H9 (cell line): ENCODE measurements around the gene ZFYVE28. TPM values are rescaled to one million over a fixed set of nuclear protein-coding genes. Genes with fewer than 3 reads are reported as not detected.

ENCODE experiments used
- DNase-seq: peaks from one replicate; pipeline ENCODE4 v3.0.0-alpha.2; 2017
- H2AFZ ChIP-seq: one replicate; pipeline ENCODE4 v1.6.1; 2013; ENCODE audit warnings: mild to moderate bottlenecking, low read length, control low read depth, moderate library complexity
- H2AK5ac ChIP-seq: 2 replicates; pipeline ENCODE4 v1.6.1; 2013; ENCODE audit warnings: low read length, control low read depth, mixed read lengths; ENCODE audit not compliant: insufficient read length
- H2BK120ac ChIP-seq: one replicate; pipeline ENCODE4 v1.6.1; 2013; ENCODE audit warnings: low read depth, mild to moderate bottlenecking, low read length, control low read depth, inconsistent platforms; ENCODE audit not compliant: poor library complexity, severe bottlenecking
- H2BK12ac ChIP-seq: 2 replicates; pipeline ENCODE4 v1.6.1; 2013; ENCODE audit warnings: low read length, control low read depth, mixed read lengths, low read depth; ENCODE audit not compliant: insufficient read length
- H2BK15ac ChIP-seq: 2 replicates; pipeline ENCODE4 v1.6.1; 2013; ENCODE audit warnings: low read depth, low read length, control low read depth
- H2BK20ac ChIP-seq: one replicate; pipeline ENCODE4 v1.6.1; 2013; ENCODE audit warnings: low read depth, mild to moderate bottlenecking, low read length, control low read depth, inconsistent platforms; ENCODE audit not compliant: poor library complexity, severe bottlenecking
- H2BK5ac ChIP-seq: 2 replicates; pipeline ENCODE4 v1.6.1; 2013; ENCODE audit warnings: low read length, control low read depth, mixed read lengths; ENCODE audit not compliant: insufficient read length
- H3K14ac ChIP-seq: 2 replicates; pipeline ENCODE4 v1.6.1; 2013; ENCODE audit warnings: low read length, control low read depth; ENCODE audit not compliant: insufficient read depth
- H3K18ac ChIP-seq: 2 replicates; pipeline ENCODE4 v1.6.1; 2013; ENCODE audit warnings: low read depth, mild to moderate bottlenecking, mixed read lengths, low read length, control low read depth; ENCODE audit not compliant: insufficient read length
- H3K23ac ChIP-seq: 2 replicates; pipeline ENCODE4 v1.6.1; 2013; ENCODE audit warnings: low read length, control low read depth, mixed read lengths, low read depth; ENCODE audit not compliant: insufficient read length
- H3K23me2 ChIP-seq: 2 replicates; pipeline ENCODE4 v1.6.1; 2013; ENCODE audit warnings: low read depth, mild to moderate bottlenecking, mixed read lengths, low read length, control low read depth; ENCODE audit not compliant: insufficient read length, poor library complexity, severe bottlenecking
- H3K27ac ChIP-seq: 2 replicates; pipeline ENCODE4 v1.5.1; 2013; ENCODE audit warnings: low read length, control low read depth, mixed read lengths, low read depth; ENCODE audit not compliant: insufficient read length
- H3K27me3 ChIP-seq: 2 replicates; pipeline ENCODE4 v1.6.1; 2013; ENCODE audit warnings: low read length, control low read depth, inconsistent platforms; ENCODE audit not compliant: insufficient read depth
- H3K4ac ChIP-seq: 2 replicates; pipeline ENCODE4 v1.6.1; 2013; ENCODE audit warnings: low read depth, mild to moderate bottlenecking, control low read depth, inconsistent platforms, low read length, moderate library complexity
- H3K4me1 ChIP-seq: 2 replicates; pipeline ENCODE4 v1.6.1; 2013; ENCODE audit warnings: low read length, control low read depth, inconsistent platforms; ENCODE audit not compliant: insufficient read depth
- H3K4me2 ChIP-seq: 2 replicates; pipeline ENCODE4 v1.6.1; 2013; ENCODE audit warnings: low read length, control low read depth, mixed read lengths; ENCODE audit not compliant: insufficient read length, insufficient read depth
- H3K56ac ChIP-seq: 2 replicates; pipeline ENCODE4 v1.6.1; 2013; ENCODE audit warnings: low read depth, mild to moderate bottlenecking, mixed read lengths, low read length, control low read depth; ENCODE audit not compliant: insufficient read length
- H3K79me1 ChIP-seq: 2 replicates; pipeline ENCODE4 v1.6.1; 2013; ENCODE audit warnings: low read depth, mild to moderate bottlenecking, moderate library complexity, low read length, control low read depth, inconsistent platforms; ENCODE audit not compliant: insufficient read depth, poor library complexity, severe bottlenecking
- H3K79me2 ChIP-seq: 2 replicates; pipeline ENCODE4 v1.6.1; 2013; ENCODE audit warnings: low read length, control low read depth, inconsistent platforms; ENCODE audit not compliant: insufficient read depth
- H3K9ac ChIP-seq: 2 replicates; pipeline ENCODE4 v1.6.1; 2013; ENCODE audit warnings: low read length, control low read depth, mixed read lengths; ENCODE audit not compliant: insufficient read length; ENCODE audit errors: extremely low read depth
- H3K9me3 ChIP-seq: one replicate; pipeline ENCODE4 v1.6.1; 2013; ENCODE audit warnings: low read depth, low read length, inconsistent platforms; ENCODE audit not compliant: control insufficient read depth
- H3T11ph ChIP-seq: one replicate; pipeline ENCODE4 v1.6.1; 2013; ENCODE audit warnings: mild to moderate bottlenecking, low read length, control low read depth, inconsistent platforms
- H4K20me1 ChIP-seq: one replicate; pipeline ENCODE4 v1.6.1; 2013; ENCODE audit not compliant: control insufficient read depth, insufficient read length, insufficient read depth
- H4K5ac ChIP-seq: 2 replicates; pipeline ENCODE4 v1.6.1; 2013; ENCODE audit warnings: low read depth, mild to moderate bottlenecking, mixed read lengths, low read length, control low read depth; ENCODE audit not compliant: insufficient read length
- H4K8ac ChIP-seq: replicated peaks from 2 replicates; pipeline ENCODE4 v1.6.1; 2013; ENCODE audit warnings: low read length, control low read depth, mixed read lengths, low read depth; ENCODE audit not compliant: insufficient read length
- H4K91ac ChIP-seq: 2 replicates; pipeline ENCODE4 v1.6.1; 2013; ENCODE audit warnings: low read depth, mild to moderate bottlenecking, moderate library complexity, mixed read lengths, low read length, control low read depth; ENCODE audit not compliant: insufficient read length
- H3K27ac Mint-ChIP-seq, 3 experiments: 2 replicates in 2 of 3; 3 replicates in 1 of 3; pipeline ENCODE4 v1.8.0; 2020 to 2021; ENCODE audit warnings: mixed read lengths in 3 of 3, mild to moderate bottlenecking in 1 of 3, moderate library complexity in 1 of 3
- H3K27me3 Mint-ChIP-seq: 2 replicates; pipeline ENCODE4 v1.8.0; 2021; ENCODE audit warnings: low read depth, mild to moderate bottlenecking, moderate library complexity, mixed read lengths
- H3K36me3 Mint-ChIP-seq, 3 experiments: 2 replicates in 2 of 3; 3 replicates in 1 of 3; pipeline ENCODE4 v1.8.0; 2020 to 2021; ENCODE audit warnings: low read depth in 3 of 3, mixed read lengths in 3 of 3; ENCODE audit not compliant: insufficient read depth in 1 of 3
- H3K4me1 Mint-ChIP-seq, 2 experiments: 2 replicates each; pipeline ENCODE4 v1.8.0; 2020; ENCODE audit warnings: mixed read lengths in 2 of 2
- H3K4me3 Mint-ChIP-seq, 2 experiments: 2 replicates in 1 of 2; 3 replicates in 1 of 2; pipeline ENCODE4 v1.8.0; 2020 to 2021; ENCODE audit warnings: mild to moderate bottlenecking in 2 of 2, mixed read lengths in 2 of 2, moderate library complexity in 1 of 2
- H3K9me3 Mint-ChIP-seq, 2 experiments: 2 replicates in 1 of 2; 3 replicates in 1 of 2; pipeline ENCODE4 v1.8.0; 2020; ENCODE audit warnings: mild to moderate bottlenecking in 2 of 2, mixed read lengths in 2 of 2, moderate library complexity in 1 of 2
- WGBS: extraction: QIAGEN DNeasy Blood & Tissue Kit; methylation state at CpG from one replicate; pipeline ENCODE4 v1.1.7; 2013; ENCODE audit warnings: missing lambda C conversion rate, low lambda C conversion rate, mixed read lengths; ENCODE audit not compliant: insufficient read length; ENCODE audit errors: extremely low coverage; 5-methylcytosine and 5-hydroxymethylcytosine counted together
- total RNA-seq: library from RNA; stranded (reverse); gene quantifications from 2 replicates; pipeline ENCODE4 v1.2.1, GENCODE V29; 2021
- TF ChIP-seq, protein P1 (sequence below): fragments of 200-600 bp; sonication (generic); conservative IDR thresholded peaks from 3 replicates; pipeline ENCODE4 v1.8.0; 2021; ENCODE audit warnings: antibody characterized with exemption, mild to moderate bottlenecking

The ZFYVE28 gene
- total RNA-seq, 1 experiment from 2014 or later, result 0.98 TPM

DNA sequence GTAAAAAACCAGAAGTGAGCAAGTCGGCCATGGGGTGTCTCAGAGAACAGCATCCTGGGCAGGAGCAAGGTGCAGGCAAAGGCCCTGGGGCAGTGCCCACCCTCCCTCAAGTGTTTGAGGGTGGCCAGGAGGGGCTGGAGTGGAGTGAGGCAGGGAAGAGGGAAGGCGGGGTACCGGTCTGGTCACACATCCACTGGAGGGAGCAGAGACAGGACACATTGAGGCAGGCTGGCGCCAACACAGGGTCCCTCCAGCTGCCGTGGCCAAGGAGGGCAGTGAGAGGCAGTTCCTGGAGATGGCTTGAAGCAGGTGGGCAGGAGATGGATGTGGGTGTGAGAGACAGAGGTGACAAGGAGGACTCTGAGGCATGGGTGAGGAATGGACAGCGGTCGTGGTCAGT is 30.1 kb upstream of the ZFYVE28 start:
- no peaks in the 10 kb centered on the region for H3K27me3 ChIP-seq
- no peak overlapping the region; the same call in 1 of the 2 replicates for H3K14ac ChIP-seq
- no peak overlapping the region for H2BK15ac ChIP-seq
- no peaks in the 10 kb centered on the region for H3K79me2 ChIP-seq
- TF ChIP-seq, protein P1, sequence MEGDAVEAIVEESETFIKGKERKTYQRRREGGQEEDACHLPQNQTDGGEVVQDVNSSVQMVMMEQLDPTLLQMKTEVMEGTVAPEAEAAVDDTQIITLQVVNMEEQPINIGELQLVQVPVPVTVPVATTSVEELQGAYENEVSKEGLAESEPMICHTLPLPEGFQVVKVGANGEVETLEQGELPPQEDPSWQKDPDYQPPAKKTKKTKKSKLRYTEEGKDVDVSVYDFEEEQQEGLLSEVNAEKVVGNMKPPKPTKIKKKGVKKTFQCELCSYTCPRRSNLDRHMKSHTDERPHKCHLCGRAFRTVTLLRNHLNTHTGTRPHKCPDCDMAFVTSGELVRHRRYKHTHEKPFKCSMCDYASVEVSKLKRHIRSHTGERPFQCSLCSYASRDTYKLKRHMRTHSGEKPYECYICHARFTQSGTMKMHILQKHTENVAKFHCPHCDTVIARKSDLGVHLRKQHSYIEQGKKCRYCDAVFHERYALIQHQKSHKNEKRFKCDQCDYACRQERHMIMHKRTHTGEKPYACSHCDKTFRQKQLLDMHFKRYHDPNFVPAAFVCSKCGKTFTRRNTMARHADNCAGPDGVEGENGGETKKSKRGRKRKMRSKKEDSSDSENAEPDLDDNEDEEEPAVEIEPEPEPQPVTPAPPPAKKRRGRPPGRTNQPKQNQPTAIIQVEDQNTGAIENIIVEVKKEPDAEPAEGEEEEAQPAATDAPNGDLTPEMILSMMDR, result no peak
- no peak overlapping the region for H3T11ph ChIP-seq
- no peaks in the 10 kb centered on the region for H4K20me1 ChIP-seq
- no peak overlapping the region for H2AFZ ChIP-seq
- H3K4me1 ChIP-seq, result no peaks in the 10 kb centered on the region; the same call in 1 of the 2 replicates
- H3K23me2 ChIP-seq, result no peaks in the 10 kb centered on the region
- no peak overlapping the region for H3K23ac ChIP-seq
- no peak overlapping the region for H2BK120ac ChIP-seq
- no peaks in the 10 kb centered on the region for H3K79me1 ChIP-seq
- H2BK20ac ChIP-seq, result no peak overlapping the region
- no peak overlapping the region for H3K9ac ChIP-seq
- Mint-ChIP-seq H3K9me3 (no peaks in the 10 kb centered on the region), H3K27ac (no peak overlapping the region), H3K27me3 (peaks cover 7% of the 10 kb centered on the region), H3K36me3 (no peaks in the 10 kb centered on the region), H3K4me1 (peaks cover 0 to 2% of the 10 kb centered on the region in 2 experiments; a peak in 3 of 4 replicates), H3K4me3 (no peak overlapping the region)
- no peak overlapping the region for H3K27ac ChIP-seq
- no peak overlapping the region for H3K56ac ChIP-seq
- no peak overlapping the region for H2AK5ac ChIP-seq
- H3K9me3 ChIP-seq, result no peaks in the 10 kb centered on the region
- H4K8ac ChIP-seq, result no peak overlapping the region
- H4K5ac ChIP-seq, result no peak overlapping the region
- H3K4ac ChIP-seq, result no peak overlapping the region
- H2BK12ac ChIP-seq, result no peak overlapping the region
- H3K4me2 ChIP-seq, result no peak overlapping the region
- H2BK5ac ChIP-seq, result no peak overlapping the region
- no peak for DNase-seq
- no CpG with 5 or more reads among the region's 7 CpGs for WGBS
- no peak overlapping the region for H3K18ac ChIP-seq
- H4K91ac ChIP-seq, result no peak overlapping the region
